ENCODE results near the gene LIN52.

The LIN52 gene

GRCh38 chr14:74208642-74209041 lies 123.9 kb downstream of the LIN52 start:
- Mint-ChIP-seq H3K36me3 (ENCODE audit: low read depth) (no peaks in the 10 kb centered on the region), H3K4me3 (no peak overlapping the region), H3K4me1 (peaks cover 24% of the 10 kb centered on the region), H3K27ac (peak overlapping the region; percentile 53), H3K27me3 (ENCODE audit: low read depth, poor library complexity) (peaks cover 18% of the 10 kb centered on the region), H3K9me3 (no peaks in the 10 kb centered on the region)
- no peak for DNase-seq
- TF ChIP-seq CTCF (IDR thresholded peaks at IDR 0.05) = no peak

- Mint-ChIP-seq H3K9me3 (no peaks in the 10 kb centered on the region), H3K27me3 (ENCODE audit: low read depth, poor library complexity) (peaks cover 45% of the 10 kb centered on the region), H3K4me3 (no peak overlapping the region), H3K4me1 (peaks cover 8% of the 10 kb centered on the region), H3K27ac (no peak overlapping the region), H3K36me3 (ENCODE audit: low read depth) (no peaks in the 10 kb centered on the region)
- no peak for TF ChIP-seq CTCF (IDR thresholded peaks at IDR 0.05)
- DNase-seq = no peak
Measured at GRCh38 chr14:74211945-74212580, 127.3 kb downstream of the LIN52 start.

- TF ChIP-seq CTCF (IDR thresholded peaks at IDR 0.05) = no peak
- peaks cover under 1% of the 10 kb centered on the region for H3K4me1 Mint-ChIP-seq
- no peaks in the 10 kb centered on the region for H3K36me3 Mint-ChIP-seq (ENCODE audit: low read depth)
- no peak overlapping the region for H3K4me3 Mint-ChIP-seq
- H3K9me3 Mint-ChIP-seq = no peaks in the 10 kb centered on the region
- DNase-seq = no peak
- H3K27me3 Mint-ChIP-seq (ENCODE audit: low read depth, poor library complexity) = peaks cover 61% of the 10 kb centered on the region
- no peak overlapping the region for H3K27ac Mint-ChIP-seq
Measured at GRCh38 chr14:74213907-74214803, 129.4 kb downstream of the LIN52 start.

- H3K4me3 Mint-ChIP-seq = no peak overlapping the region
Measured at GRCh38 chr14:74216671-74217070, 131.9 kb downstream of the LIN52 start.

GRCh38 chr14:74217672-74218448 lies 133.1 kb downstream of the LIN52 start:
- Mint-ChIP-seq H3K36me3 (ENCODE audit: low read depth) (no peaks in the 10 kb centered on the region), H3K4me3 (no peak overlapping the region), H3K9me3 (no peaks in the 10 kb centered on the region), H3K4me1 (no peaks in the 10 kb centered on the region), H3K27ac (no peak overlapping the region), H3K27me3 (ENCODE audit: low read depth, poor library complexity) (peaks cover 86% of the 10 kb centered on the region)
- peak; percentile 93 for DNase-seq
- TF ChIP-seq CTCF (IDR thresholded peaks at IDR 0.05) = peak; percentile 87

More at GRCh38 chr14:74216671-74217070, 131.9 kb downstream of the LIN52 start:
- TF ChIP-seq CTCF (IDR thresholded peaks at IDR 0.05) = no peak
- no peaks in the 10 kb centered on the region for H3K4me1 Mint-ChIP-seq
- no peak overlapping the region for H3K27ac Mint-ChIP-seq
- no peak for DNase-seq
- no peaks in the 10 kb centered on the region for H3K36me3 Mint-ChIP-seq (ENCODE audit: low read depth)
- H3K27me3 Mint-ChIP-seq (ENCODE audit: low read depth, poor library complexity) = peaks cover 77% of the 10 kb centered on the region
- H3K9me3 Mint-ChIP-seq = no peaks in the 10 kb centered on the region
